ENCODE results near the gene QTRT2.

Gene QTRT2

DNA sequence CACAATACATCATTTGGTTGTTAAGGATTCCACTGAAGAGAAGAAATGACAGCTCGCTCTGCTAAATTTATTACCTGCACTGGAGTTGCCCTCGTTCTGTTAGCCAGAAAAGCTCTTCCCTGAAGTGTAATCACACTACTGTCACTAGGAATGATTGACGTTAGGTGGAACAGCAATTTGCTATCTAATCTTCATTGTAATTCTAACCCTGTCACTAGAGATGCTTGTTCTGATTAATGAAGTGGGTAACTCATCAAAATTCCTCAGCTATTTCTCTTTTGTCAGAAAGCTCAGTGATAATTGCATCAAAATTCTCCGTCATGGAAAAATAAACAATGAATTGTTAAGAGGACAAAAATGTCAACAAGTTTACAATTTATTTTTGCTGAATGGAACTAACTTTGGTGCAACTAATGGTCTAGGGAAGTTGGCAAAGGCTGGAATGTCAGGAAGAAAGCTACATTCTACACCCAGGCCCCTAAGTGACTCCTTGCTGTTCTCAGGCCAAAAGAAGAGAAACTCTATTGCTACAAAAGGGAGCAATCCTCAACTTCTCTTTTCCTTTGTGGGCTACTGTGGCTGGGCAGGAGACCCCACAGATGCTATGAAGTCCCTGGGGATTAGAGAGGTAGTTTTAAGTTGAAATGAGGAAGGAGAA, 34.3 kb upstream of the QTRT2 start:
- Histone ChIP-seq H3K27me3 (no peaks in the 10 kb centered on the region), H3K36me3 (no peaks in the 10 kb centered on the region), H3K4me1 (no peaks in the 10 kb centered on the region), H3K9me3 (no peaks in the 10 kb centered on the region), H3K4me3 (no peak overlapping the region), H3K27ac (no peak overlapping the region)
- no peak for DNase-seq
- intact Hi-C loops (cut with DNase I; ENCODE audit: low total_unique reads), result no loop called here
- TF ChIP-seq CTCF (IDR thresholded peaks at IDR 0.05), result no peak

DNA sequence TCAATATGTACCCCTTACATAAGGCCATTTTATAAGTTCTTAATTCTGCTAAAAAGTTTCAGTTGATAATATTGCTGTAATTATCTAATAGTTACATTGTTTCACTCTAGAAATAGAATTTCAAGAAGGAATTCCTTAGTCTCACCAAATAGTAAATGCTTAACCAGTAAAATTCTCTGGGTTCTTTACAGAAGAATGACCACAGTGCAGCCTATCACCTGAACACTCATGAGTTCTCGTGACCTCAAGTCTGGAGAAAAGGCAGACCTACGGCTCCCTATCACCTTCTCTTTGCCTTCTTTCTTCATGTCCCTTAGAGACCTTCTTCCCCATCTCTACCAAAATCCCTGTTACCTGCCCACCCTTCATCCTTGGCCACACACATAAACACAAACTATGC, 31.1 kb upstream of the QTRT2 start:
- Histone ChIP-seq H3K4me1 (no peaks in the 10 kb centered on the region), H3K4me3 (no peak overlapping the region), H3K27ac (no peak overlapping the region), H3K9me3 (no peaks in the 10 kb centered on the region), H3K27me3 (no peaks in the 10 kb centered on the region), H3K36me3 (no peaks in the 10 kb centered on the region)
- no peak for TF ChIP-seq CTCF (IDR thresholded peaks at IDR 0.05)
- intact Hi-C loops (cut with DNase I; ENCODE audit: low total_unique reads), result no loop called here
- DNase-seq, result no peak

GRCh38 chr3:114026331-114026730, 30.2 kb upstream of the QTRT2 start:
- TF ChIP-seq CTCF (IDR thresholded peaks at IDR 0.05), result no peak
- intact Hi-C loops (cut with DNase I; ENCODE audit: low total_unique reads), result no loop called here

DNA sequence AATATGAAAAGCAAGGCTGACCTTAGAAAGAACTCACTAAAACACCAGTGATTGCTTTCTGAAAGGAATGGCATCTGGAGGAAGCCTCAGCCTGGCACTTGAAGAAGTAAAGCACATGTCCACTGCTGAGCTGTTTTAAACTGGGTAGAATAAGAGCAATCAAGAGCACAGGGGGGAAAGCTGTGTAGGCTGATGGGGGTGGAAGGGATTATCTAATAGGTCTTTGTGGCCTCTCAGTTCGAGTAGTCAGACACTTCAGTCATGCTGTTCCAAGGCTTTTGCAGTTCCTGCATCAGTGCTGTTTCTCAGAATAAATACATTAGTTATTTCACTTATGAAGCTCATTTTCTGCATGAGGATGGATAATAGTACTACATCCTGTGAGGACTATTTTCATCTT, 22.8 kb upstream of the QTRT2 start:
- no peak overlapping the region for H3K27ac ChIP-seq
- no peaks in the 10 kb centered on the region for H3K4me1 ChIP-seq
- no peaks in the 10 kb centered on the region for H3K27me3 ChIP-seq
- DNase-seq, result no peak
- H3K4me3 ChIP-seq, result no peak overlapping the region
- no peak for TF ChIP-seq CTCF (IDR thresholded peaks at IDR 0.05)
- H3K36me3 ChIP-seq, result peaks cover 11 to 18% (median 12%) of the 10 kb centered on the region in 3 donors
- H3K9me3 ChIP-seq, result no peaks in the 10 kb centered on the region
- intact Hi-C loops (cut with DNase I; ENCODE audit: low total_unique reads), result no loop called here

More at GRCh38 chr3:114026331-114026730, 30.2 kb upstream of the QTRT2 start:
- Histone ChIP-seq H3K36me3 (peaks cover 0 to 3% (median 0%) of the 10 kb centered on the region in 3 donors), H3K4me1 (no peaks in the 10 kb centered on the region), H3K4me3 (no peak overlapping the region), H3K27ac (no peak overlapping the region), H3K9me3 (no peaks in the 10 kb centered on the region), H3K27me3 (no peaks in the 10 kb centered on the region)
- DNase-seq, result no peak

- Histone ChIP-seq H3K4me3 (no peak overlapping the region), H3K36me3 (peaks cover 11 to 18% (median 12%) of the 10 kb centered on the region in 3 donors), H3K4me1 (no peaks in the 10 kb centered on the region), H3K9me3 (no peaks in the 10 kb centered on the region), H3K27me3 (no peaks in the 10 kb centered on the region), H3K27ac (no peak overlapping the region)
- DNase-seq, result no peak
- TF ChIP-seq CTCF (IDR thresholded peaks at IDR 0.05), result no peak
- intact Hi-C loops (cut with DNase I; ENCODE audit: low total_unique reads), result no loop called here
Observed at GRCh38 chr3:114034211-114034610, 22.3 kb upstream of the QTRT2 start.

Measured in tibial artery (tissue), 4 donors.